GM19240 (cell line): ENCODE results near the gene HEG1.

Source experiments
- DNase-seq: peaks from one replicate; pipeline ENCODE4 v3.0.0; 2011; ENCODE audit warnings: low spot score; ENCODE audit not compliant: insufficient read length

Gene HEG1

GRCh38 chr3:124918524-124918923 is 137.3 kb downstream of the HEG1 start:
- DNase-seq = no peak

- DNase-seq = no peak
Observed at GRCh38 chr3:124916837-124917409, 138.9 kb downstream of the HEG1 start.
